Endothelial cell of umbilical vein (primary cell): ENCODE data around the gene GTF2F1. TPM values are rescaled to one million over a fixed set of nuclear protein-coding genes. Genes with fewer than 3 reads are reported as not detected.

Source experiments
- BruUV-seq: library from RNA; stranded (reverse); fragments of 400-500 nt; replicated peaks from 2 replicates; lab custom pipeline; 2021; lab: Mats Ljungman, UMichigan
- CTCF ChIA-PET: fragments of 300-600, 350-600 bp; sonication (Branson Sonifier 250); formaldehyde crosslinking; loops from one replicate; lab custom pipeline; 2021; ENCODE audit warnings: antibody characterized with exemption, inconsistent platforms; lab: Charles Lee
- POLR2A ChIA-PET: fragments of 300-600, 350-600 bp; sonication (Branson Sonifier 250); formaldehyde crosslinking; loops from one replicate; lab custom pipeline; 2021; ENCODE audit warnings: antibody characterized with exemption, inconsistent platforms; lab: Charles Lee
- DNase-seq: peaks from one replicate; pipeline ENCODE4 v3.0.0-alpha.2; 2011; ENCODE audit warnings: low read depth, low spot score
- FAIRE-seq: peaks from 2 replicates; lab custom pipeline; 2011; peaks lifted over from hg19 to GRCh38; lab: Jason Lieb, UNC
- H2AFZ ChIP-seq: 2 replicates; pipeline ENCODE4 v1.6.0; 2012; ENCODE audit warnings: low read depth, low read length, control low read depth, inconsistent platforms
- H3K27ac ChIP-seq: 2 replicates; pipeline ENCODE4 v1.5.1; 2011; ENCODE audit warnings: low read depth, mild to moderate bottlenecking, control low read depth, low read length, moderate library complexity; ENCODE audit not compliant: insufficient read depth
- H3K27me3 ChIP-seq, 2 experiments: 2 replicates each; pipeline versions ENCODE4 v1.6.0 to v1.6.1; 2011; ENCODE audit warnings: low read length in 2 of 2, mixed read lengths in 1 of 2; ENCODE audit not compliant: control insufficient read depth in 2 of 2, insufficient read depth in 2 of 2
- H3K36me3 ChIP-seq, 2 experiments: 2 replicates in 1 of 2; 3 replicates in 1 of 2; pipeline ENCODE4 v1.5.1; 2011; ENCODE audit warnings: low read length in 2 of 2, mild to moderate bottlenecking in 1 of 2, moderate library complexity in 1 of 2; ENCODE audit not compliant: control insufficient read depth in 2 of 2, insufficient read depth in 2 of 2; ENCODE audit errors: extremely low read depth in 1 of 2
- H3K4me1 ChIP-seq: 3 replicates; pipeline ENCODE4 v1.5.1; 2011; ENCODE audit warnings: mild to moderate bottlenecking, low read length; ENCODE audit not compliant: control insufficient read depth, insufficient read depth; ENCODE audit errors: extremely low read depth
- H3K4me2 ChIP-seq: 2 replicates; pipeline ENCODE4 v1.6.1; 2011; ENCODE audit warnings: low read length, control low read depth, mixed read lengths; ENCODE audit not compliant: insufficient read depth
- H3K4me3 ChIP-seq, 3 experiments: fragments of 200-600 bp in 1 of 3; sonication (generic), shearing (Covaris generic) in 1 of 3; replicated peaks in 1 of 3; 2 replicates each; pipeline ENCODE4 v1.5.1; 2011 to 2016; ENCODE audit warnings: control low read depth in 3 of 3, low read length in 3 of 3, mild to moderate bottlenecking in 2 of 3, inconsistent platforms in 1 of 3, low read depth in 1 of 3, moderate library complexity in 1 of 3; ENCODE audit not compliant: insufficient read depth in 1 of 3
- H3K79me2 ChIP-seq: 2 replicates; pipeline ENCODE4 v1.6.0; 2012; ENCODE audit warnings: low read length, inconsistent platforms; ENCODE audit not compliant: control insufficient read depth, insufficient read depth
- H3K9ac ChIP-seq: replicated peaks from 2 replicates; pipeline ENCODE3; 2011; ENCODE audit warnings: low read length, control low read depth; ENCODE audit not compliant: insufficient read depth; ENCODE audit errors: extremely low read depth
- H3K9me1 ChIP-seq: replicated peaks from 3 replicates; pipeline ENCODE4 v1.6.0; 2011; ENCODE audit warnings: mild to moderate bottlenecking, low read length; ENCODE audit not compliant: control insufficient read depth, insufficient read depth; ENCODE audit errors: extremely low read depth
- H3K9me3 ChIP-seq: replicated peaks from 2 replicates; pipeline ENCODE4 v1.5.1; 2012; ENCODE audit warnings: low read length, inconsistent platforms; ENCODE audit not compliant: control insufficient read depth, insufficient read depth
- H4K20me1 ChIP-seq: replicated peaks from 2 replicates; pipeline ENCODE3; 2011; ENCODE audit warnings: mild to moderate bottlenecking, low read length; ENCODE audit not compliant: control insufficient read depth, insufficient read depth; ENCODE audit errors: extremely low read depth
- EZH2 ChIP-seq: IDR thresholded peaks from 2 replicates; pipeline ENCODE4 v1.6.1; 2012; ENCODE audit warnings: borderline replicate concordance, low read depth, mild to moderate bottlenecking, moderate library complexity, low read length, inconsistent platforms; ENCODE audit not compliant: severe bottlenecking
- FOS ChIP-seq: IDR thresholded peaks from 2 replicates; pipeline ENCODE4 v1.6.1; 2011; ENCODE audit warnings: mild to moderate bottlenecking, low read length, moderate library complexity, borderline replicate concordance; ENCODE audit not compliant: insufficient read depth
- JUN ChIP-seq: IDR thresholded peaks from 2 replicates; pipeline ENCODE4 v1.6.1; 2011; ENCODE audit warnings: borderline replicate concordance, low read depth; ENCODE audit not compliant: insufficient read length, insufficient read depth
- MYC ChIP-seq: IDR thresholded peaks from one replicate; pipeline ENCODE4 v1.6.1; 2011; ENCODE audit warnings: mild to moderate bottlenecking, low read depth, low read length
- POLR2A ChIP-seq: IDR thresholded peaks from 2 replicates; pipeline ENCODE4 v1.6.1; 2012; ENCODE audit warnings: low read depth, mild to moderate bottlenecking, control low read depth, low read length
- POLR2AphosphoS5 ChIP-seq: IDR thresholded peaks from 2 replicates; pipeline ENCODE4 v1.6.1; 2012; ENCODE audit warnings: low read depth, mild to moderate bottlenecking, control low read depth, low read length, moderate library complexity; ENCODE audit not compliant: insufficient read depth
- dilution Hi-C: fragments of 300-500 bp; cut with MboI; formaldehyde crosslinking; loops from one replicate; pipeline ENCODE4 v1.15.0; 2019; ENCODE audit warnings: low sequenced_read_pairs; ENCODE audit not compliant: extremely low pct_ligation_motif_present
- intact Hi-C: fragments of 100-400 bp; cut with micrococcal nuclease; formaldehyde crosslinking; loops from one replicate; pipeline ENCODE4 v1.10.0; 2022
- polyA plus RNA-seq, 4 experiments: library from polyadenylated mRNA; depleted of rRNA in 3 of 4; stranded (reverse) in 3 of 4; unstranded in 1 of 4; fragments of >200 nt; gene quantifications; 2 replicates each; pipeline versions ENCODE4 v1.2.1 to v1.2.3, GENCODE V29; 2011 to 2012; ENCODE audit warnings: missing spikeins in 1 of 4
- total RNA-seq: library from RNA; stranded (reverse); gene quantifications from 2 replicates; pipeline ENCODE4 v1.2.3, GENCODE V29; 2021
- TF ChIP-seq, protein P1 (sequence below), 2 donors: IDR thresholded peaks; 1 replicate in 1 of 2; 2 replicates in 1 of 2; pipeline ENCODE4 v1.5.1; 2011; ENCODE audit warnings: low read length in 2 of 2, mild to moderate bottlenecking in 2 of 2, moderate library complexity in 2 of 2, control low read depth in 1 of 2, inconsistent platforms in 1 of 2, low read depth in 1 of 2; ENCODE audit not compliant: insufficient read depth in 1 of 2; ENCODE audit errors: extremely low read depth in 1 of 2

The GTF2F1 gene
- total and polyA plus RNA-seq, 2 donors (not counting 3 experiments of a cell fraction or from before 2014, with no cell fraction given): 44.8 to 56.4 TPM

DNA sequence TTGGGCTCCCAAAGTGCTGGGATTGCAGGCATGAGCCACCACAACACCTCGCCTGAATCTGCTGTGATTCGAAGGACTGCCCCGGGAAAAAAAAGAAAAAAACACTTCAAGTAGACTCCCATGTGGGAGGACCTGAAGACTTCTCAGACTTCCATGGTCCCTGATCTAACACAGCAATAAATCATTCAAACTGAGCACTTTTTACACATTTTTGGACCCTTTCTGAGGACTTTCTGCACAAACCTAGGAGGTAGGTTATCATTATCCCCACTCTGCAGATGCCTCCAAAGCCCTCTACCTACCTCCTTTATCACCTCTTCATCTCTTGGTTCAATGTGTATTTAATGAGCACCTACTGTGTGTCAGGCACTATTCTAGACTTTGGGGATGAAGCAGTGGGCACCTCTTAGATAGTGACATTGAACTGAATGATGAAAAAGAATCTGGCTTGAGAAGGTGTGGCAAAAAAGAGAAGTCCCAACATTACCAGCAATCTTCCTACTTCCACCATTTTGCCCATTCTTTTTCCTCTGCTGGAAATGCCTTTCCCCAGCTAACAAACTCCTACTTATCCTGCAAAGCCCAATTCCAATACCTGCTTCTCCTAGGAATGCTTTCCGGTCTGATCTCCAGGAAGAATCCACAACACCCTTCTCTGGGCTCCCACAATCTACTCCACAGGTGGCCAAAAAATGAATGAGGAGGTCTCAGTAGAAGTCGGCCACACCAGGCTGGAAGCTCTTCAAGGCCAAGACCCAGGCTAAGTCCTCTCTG is 33.2 kb downstream of the GTF2F1 start:
- CTCF ChIA-PET: no interaction called here
- BruUV-seq: no TSS peak
- intact Hi-C loops (no loop called here), dilution Hi-C loops (no loop called here)
- H4K20me1 ChIP-seq: no peaks in the 10 kb centered on the region
- POLR2A ChIA-PET: no interaction called here
- no peak overlapping the region for H3K4me3 ChIP-seq
- H2AFZ ChIP-seq: no peak overlapping the region
- peaks cover 7% of the 10 kb centered on the region for H3K4me1 ChIP-seq
- no peak overlapping the region for H3K27ac ChIP-seq
- H3K9me1 ChIP-seq: no peaks in the 10 kb centered on the region
- no peak for TF ChIP-seq JUN
- TF ChIP-seq FOS: no peak
- TF ChIP-seq POLR2A: no peak
- TF ChIP-seq, protein P1, sequence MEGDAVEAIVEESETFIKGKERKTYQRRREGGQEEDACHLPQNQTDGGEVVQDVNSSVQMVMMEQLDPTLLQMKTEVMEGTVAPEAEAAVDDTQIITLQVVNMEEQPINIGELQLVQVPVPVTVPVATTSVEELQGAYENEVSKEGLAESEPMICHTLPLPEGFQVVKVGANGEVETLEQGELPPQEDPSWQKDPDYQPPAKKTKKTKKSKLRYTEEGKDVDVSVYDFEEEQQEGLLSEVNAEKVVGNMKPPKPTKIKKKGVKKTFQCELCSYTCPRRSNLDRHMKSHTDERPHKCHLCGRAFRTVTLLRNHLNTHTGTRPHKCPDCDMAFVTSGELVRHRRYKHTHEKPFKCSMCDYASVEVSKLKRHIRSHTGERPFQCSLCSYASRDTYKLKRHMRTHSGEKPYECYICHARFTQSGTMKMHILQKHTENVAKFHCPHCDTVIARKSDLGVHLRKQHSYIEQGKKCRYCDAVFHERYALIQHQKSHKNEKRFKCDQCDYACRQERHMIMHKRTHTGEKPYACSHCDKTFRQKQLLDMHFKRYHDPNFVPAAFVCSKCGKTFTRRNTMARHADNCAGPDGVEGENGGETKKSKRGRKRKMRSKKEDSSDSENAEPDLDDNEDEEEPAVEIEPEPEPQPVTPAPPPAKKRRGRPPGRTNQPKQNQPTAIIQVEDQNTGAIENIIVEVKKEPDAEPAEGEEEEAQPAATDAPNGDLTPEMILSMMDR (IDR thresholded peaks at IDR 0.05; ENCODE audit: extremely low read depth in 1 of 2, insufficient read depth in 1 of 2, low read depth in 1 of 2, low read length in 2 of 2): no peak
- no peak for TF ChIP-seq EZH2
- TF ChIP-seq POLR2AphosphoS5: no peak
- TF ChIP-seq MYC: no peak
- peaks cover 13% of the 10 kb centered on the region for H3K79me2 ChIP-seq
- H3K9ac ChIP-seq: no peak overlapping the region
- FAIRE-seq: no peak
- no peak overlapping the region for H3K4me2 ChIP-seq
- no peaks in the 10 kb centered on the region for H3K36me3 ChIP-seq
- H3K27me3 ChIP-seq: no peaks in the 10 kb centered on the region
- no peaks in the 10 kb centered on the region for H3K9me3 ChIP-seq
- DNase-seq: no peak
